HEK293T (cell line): ENCODE data around the gene DNAI1.

ENCODE experiments used
- BHLHE40 ChIP-seq: fragments of 450-650 bp; IDR thresholded peaks from 2 replicates; pipeline ENCODE4 v1.6.1; 2016; ENCODE audit warnings: mild to moderate bottlenecking, moderate library complexity, borderline replicate concordance
- CTBP1 ChIP-seq: fragments of 450-650 bp; IDR thresholded peaks from 2 replicates; pipeline ENCODE4 v1.6.1; 2016; ENCODE audit warnings: borderline replicate concordance
- ELF4 ChIP-seq: fragments of 450-650 bp; IDR thresholded peaks from 2 replicates; pipeline ENCODE4 v1.6.1; 2017; ENCODE audit warnings: antibody characterized with exemption
- FOXA1 ChIP-seq: fragments of 450-650 bp; IDR thresholded peaks from 2 replicates; pipeline ENCODE4 v1.6.1; 2016; ENCODE audit warnings: mild to moderate bottlenecking
- FOXM1 ChIP-seq: fragments of 450-650 bp; IDR thresholded peaks from 2 replicates; pipeline ENCODE4 v1.6.1; 2017; ENCODE audit warnings: mild to moderate bottlenecking, borderline replicate concordance
- HDGF ChIP-seq: fragments of 450-650 bp; IDR thresholded peaks from 2 replicates; pipeline ENCODE4 v1.6.1; 2017; ENCODE audit warnings: antibody characterized with exemption, borderline replicate concordance
- L3MBTL2 ChIP-seq: fragments of 450-650 bp; conservative IDR thresholded peaks from 2 replicates; pipeline ENCODE4 v1.6.1; 2016; ENCODE audit warnings: mild to moderate bottlenecking
- NFRKB ChIP-seq: fragments of 450-650 bp; IDR thresholded peaks from 2 replicates; pipeline ENCODE4 v1.6.1; 2016; ENCODE audit warnings: mild to moderate bottlenecking, moderate library complexity
- PKNOX1 ChIP-seq: fragments of 450-650 bp; IDR thresholded peaks from 2 replicates; pipeline ENCODE4 v1.6.1; 2016
- SP1 ChIP-seq: fragments of 450-650 bp; IDR thresholded peaks from 2 replicates; pipeline ENCODE4 v1.6.1; 2017

- TF ChIP-seq HDGF: no peak
- TF ChIP-seq CTBP1: no peak
- TF ChIP-seq PKNOX1: no peak
- TF ChIP-seq ELF4: no peak
- no peak for TF ChIP-seq BHLHE40
- TF ChIP-seq SP1: no peak
- no peak for TF ChIP-seq NFRKB
- no peak for TF ChIP-seq FOXA1
- no peak for TF ChIP-seq L3MBTL2
- no peak for TF ChIP-seq FOXM1
Measured at GRCh38 chr9:34540827-34541226, 82.2 kb downstream of the DNAI1 start.
